NCI-H2107 treated with DMSO at 0.1 percent for 48 hours (cell line): ENCODE data around the gene NUP160.
A peak's percentile ranks its signal among the peaks of the same experiment; 100 is the strongest.
"Not testable (repeated sequence)": the region's sequence is repeated elsewhere in the genome, so short reads cannot be mapped to it uniquely, and the experiment has no call there.

ENCODE experiments used
- DNase-seq: peaks from one replicate; lab custom pipeline; 2025; ENCODE audit not compliant: unreplicated experiment; lab: John Stamatoyannopoulos, UW

Gene NUP160

DNA sequence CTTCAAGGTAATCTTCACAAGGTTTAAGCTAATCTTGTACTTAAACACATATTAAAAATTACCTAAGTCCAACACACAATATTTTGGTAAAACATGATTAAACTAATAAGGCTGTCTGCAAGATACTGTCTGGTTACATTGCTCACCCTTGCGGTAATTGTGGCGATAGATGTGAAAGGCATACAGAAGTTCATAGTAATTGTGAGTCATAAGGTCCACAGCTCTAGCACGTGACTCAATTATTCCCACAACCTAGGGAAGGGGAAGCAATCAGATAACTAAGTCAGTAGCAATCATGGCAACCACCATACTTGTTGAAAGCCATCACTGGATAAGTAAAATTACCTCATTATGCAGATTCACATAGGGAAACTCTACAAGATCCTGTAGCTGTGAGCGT lies 50.5 kb downstream of the NUP160 start:
- no peak for DNase-seq

GRCh38 chr11:47791774-47792430 lies 56.2 kb downstream of the NUP160 start:
- DNase-seq: no peak

GRCh38 chr11:47790017-47790416 lies 58.1 kb downstream of the NUP160 start:
- DNase-seq: not testable (repeated sequence)

GRCh38 chr11:47788181-47788580 lies 60.0 kb downstream of the NUP160 start:
- DNase-seq: no peak

GRCh38 chr11:47786373-47786772 lies 61.8 kb downstream of the NUP160 start:
- DNase-seq: peak; percentile 29

GRCh38 chr11:47784785-47785381 lies 63.3 kb downstream of the NUP160 start:
- no peak for DNase-seq

GRCh38 chr11:47783087-47783610 lies 65.0 kb downstream of the NUP160 start:
- no peak for DNase-seq

GRCh38 chr11:47778878-47779483 lies 69.2 kb downstream of the NUP160 start:
- DNase-seq: no peak

GRCh38 chr11:47775240-47775869 lies 72.8 kb downstream of the NUP160 start:
- no peak for DNase-seq

GRCh38 chr11:47773882-47774281 lies 74.3 kb downstream of the NUP160 start:
- DNase-seq: no peak

GRCh38 chr11:47769556-47769955 lies 78.6 kb downstream of the NUP160 start:
- not testable (repeated sequence) for DNase-seq

- peak; percentile 88 for DNase-seq
These were observed 80.0 kb downstream of the NUP160 start for GRCh38 chr11:47768101-47768612.

GRCh38 chr11:47766509-47767227 lies 81.5 kb downstream of the NUP160 start:
- peak; percentile 37 for DNase-seq

DNA sequence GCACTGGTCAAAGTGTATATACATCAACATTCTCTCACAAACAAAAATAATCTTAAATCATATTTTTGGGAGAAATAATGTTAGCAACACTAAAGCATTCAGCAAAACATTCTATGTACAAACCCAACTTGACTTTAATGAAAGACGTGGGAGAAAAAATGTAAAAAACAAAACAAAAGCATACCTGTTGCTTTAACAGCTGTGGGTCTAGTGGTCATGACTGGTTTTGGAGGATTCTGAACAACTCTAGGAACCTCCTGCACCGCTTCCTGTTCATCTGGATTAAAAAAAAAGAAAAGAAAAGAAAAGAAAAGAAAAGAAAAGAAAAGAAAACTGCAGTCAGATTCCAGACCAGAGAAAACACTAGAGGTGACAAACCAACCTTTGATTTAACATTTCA lies 83.1 kb downstream of the NUP160 start:
- no peak for DNase-seq

GRCh38 chr11:47759291-47759690 lies 88.9 kb downstream of the NUP160 start:
- not testable (repeated sequence) for DNase-seq

- no peak for DNase-seq
These were observed 91.9 kb downstream of the NUP160 start for GRCh38 chr11:47756208-47756607.

DNA sequence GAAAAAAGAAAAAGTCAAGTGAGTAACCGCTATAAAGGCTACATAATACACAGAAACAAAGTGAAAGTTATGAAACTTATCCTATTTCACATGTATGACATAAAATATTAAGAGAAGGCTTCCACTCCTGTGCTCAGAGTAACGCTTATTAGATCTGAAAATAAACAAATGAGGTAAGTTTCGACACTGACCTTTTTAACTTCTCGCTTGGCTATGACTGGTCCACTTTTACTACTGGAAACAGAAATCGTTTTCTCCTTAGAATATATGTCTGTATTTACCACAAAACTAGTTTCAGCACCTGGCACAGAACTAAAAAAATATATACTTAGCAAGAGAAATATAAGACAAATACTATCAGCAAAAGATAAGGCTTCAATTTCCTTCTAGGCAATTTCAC lies 97.4 kb downstream of the NUP160 start:
- DNase-seq: no peak

- not testable (repeated sequence) for DNase-seq
These were observed 105.7 kb downstream of the NUP160 start for GRCh38 chr11:47742494-47742893.

DNA sequence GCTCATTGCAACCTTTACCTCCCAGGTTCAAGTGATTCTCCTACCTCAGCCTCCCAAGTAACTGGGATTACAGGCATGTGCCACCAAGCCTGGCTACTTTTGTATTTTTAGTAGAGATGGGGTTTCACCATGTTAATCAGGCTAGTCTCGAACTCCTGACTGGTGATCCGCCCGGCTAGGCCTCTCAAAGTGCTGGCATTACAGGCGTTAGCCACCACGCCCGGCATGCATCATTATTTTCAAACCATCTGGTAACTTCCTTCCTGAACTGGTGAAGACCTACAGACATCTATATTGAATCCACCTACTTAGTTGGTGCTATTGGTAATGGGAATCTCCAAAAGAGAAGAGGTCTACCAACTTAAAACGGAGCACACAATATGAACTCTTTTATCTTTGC lies 110.3 kb downstream of the NUP160 start:
- DNase-seq: not testable (repeated sequence)

DNA sequence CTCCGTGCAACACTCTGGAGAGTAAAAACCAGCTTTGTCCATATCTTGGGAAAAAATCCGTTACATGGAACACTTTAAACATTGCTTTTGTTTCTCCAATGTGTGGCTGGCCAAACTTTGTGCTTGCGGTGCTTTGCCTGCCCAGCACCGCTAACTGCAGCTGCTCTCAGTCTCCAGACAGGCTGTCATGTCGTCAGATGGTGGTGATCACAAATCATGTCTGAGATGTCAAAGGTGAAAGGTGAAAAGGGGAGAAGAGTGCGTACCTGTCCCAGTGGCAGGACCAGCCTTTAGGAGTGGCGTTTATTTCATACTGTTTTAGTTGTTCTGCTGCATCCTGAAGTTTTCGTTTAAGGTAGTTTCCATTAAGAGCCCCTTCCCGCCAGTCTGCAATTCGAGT lies 115.9 kb downstream of the NUP160 start:
- DNase-seq: no peak

- DNase-seq: no peak
These were observed 116.7 kb downstream of the NUP160 start for GRCh38 chr11:47731475-47731874.
